Measurements from ENCODE around the gene STAT3.

GRCh38 chr17:42387661-42388380, 421 bp downstream of the STAT3 start:
- TF ChIP-seq CTCF (IDR thresholded peaks at IDR 0.05) (no peak), POLR2A (IDR thresholded peaks at IDR 0.05) (peak; percentile 19 to 25), POLR2AphosphoS5 (IDR thresholded peaks at IDR 0.05) (peak in 2 of 4 donors; percentile 2 to 10), EP300 (IDR thresholded peaks at IDR 0.05) (no peak)

Measured in sigmoid colon (tissue), 4 donors.